ENCODE data around the gene TDRKH. TPM values are rescaled to one million over a fixed set of nuclear protein-coding genes. Genes with fewer than 3 reads are reported as not detected.
"Not testable (repeated sequence)": the region's sequence is repeated elsewhere in the genome, so short reads cannot be mapped to it uniquely, and the experiment has no call there.

The TDRKH gene
- total RNA-seq, 2 experiments from 2014 or later, result 14.6 to 16.4 TPM

GRCh38 chr1:151801310-151801820 is 11.1 kb upstream of the TDRKH start:
- ATAC-seq, result no peak
- no peak overlapping the region for H3K27ac Mint-ChIP-seq
- no peaks in the 10 kb centered on the region for H3K9me3 Mint-ChIP-seq (ENCODE audit: insufficient read depth)
- POLR2A ChIA-PET, result interaction anchor here (0.6 kb wide), 1 partner anchor 104 kb away, joined by 3 read pairs; no protein-coding TSS in a partner anchor
- H3K4me3 Mint-ChIP-seq, result no peak overlapping the region
- peaks cover 6% of the 10 kb centered on the region for H3K4me1 Mint-ChIP-seq (ENCODE audit: low read depth)
- H3K36me3 Mint-ChIP-seq (ENCODE audit: low read depth), result no peaks in the 10 kb centered on the region
- CTCF ChIA-PET, result no interaction called here
- DNase-seq, result no peak
- H3K27me3 Mint-ChIP-seq (ENCODE audit: low read depth), result peaks cover 7% of the 10 kb centered on the region

- DNase-seq, result no peak
- ChIA-PET CTCF (interaction anchor here (2.3 kb wide), 1 partner anchor 36 kb away, joined by 9 read pairs; no protein-coding TSS in a partner anchor), POLR2A (no interaction called here)
- Mint-ChIP-seq H3K4me3 (no peak overlapping the region), H3K9me3 (ENCODE audit: insufficient read depth) (no peaks in the 10 kb centered on the region), H3K27ac (no peak overlapping the region), H3K4me1 (ENCODE audit: low read depth) (peaks cover 6% of the 10 kb centered on the region), H3K36me3 (ENCODE audit: low read depth) (no peaks in the 10 kb centered on the region), H3K27me3 (ENCODE audit: low read depth) (peaks cover 6% of the 10 kb centered on the region)
- no peak for ATAC-seq
These were observed 10.5 kb upstream of the TDRKH start for GRCh38 chr1:151800830-151801229.

GRCh38 chr1:151799179-151800022 is 9.1 kb upstream of the TDRKH start:
- CTCF ChIA-PET, result interaction anchor here (1.2 to 2.3 kb wide), 2 partner anchors 10 to 37 kb away, joined by 4 to 9 read pairs; partner anchors contain the start of gene TDRKH
- ATAC-seq, result no peak

GRCh38 chr1:151798571-151798970 is 8.3 kb upstream of the TDRKH start:
- no peaks in the 10 kb centered on the region for H3K9me3 Mint-ChIP-seq (ENCODE audit: insufficient read depth)
- CTCF ChIA-PET, result interaction anchor here (1.2 kb wide), 1 partner anchor 9 kb away, joined by 4 read pairs; the partner anchor contains the start of gene TDRKH
- H3K4me3 Mint-ChIP-seq, result no peak overlapping the region
- peaks cover 6% of the 10 kb centered on the region for H3K4me1 Mint-ChIP-seq (ENCODE audit: low read depth)
- no peak for ATAC-seq
- H3K27ac Mint-ChIP-seq, result no peak overlapping the region
- no peak for DNase-seq
- no peaks in the 10 kb centered on the region for H3K36me3 Mint-ChIP-seq (ENCODE audit: low read depth)
- peaks cover 6% of the 10 kb centered on the region for H3K27me3 Mint-ChIP-seq (ENCODE audit: low read depth)
- POLR2A ChIA-PET, result no interaction called here

More at GRCh38 chr1:151799179-151800022, 9.1 kb upstream of the TDRKH start:
- no peak overlapping the region for H3K4me3 Mint-ChIP-seq
- H3K9me3 Mint-ChIP-seq (ENCODE audit: insufficient read depth), result no peaks in the 10 kb centered on the region
- POLR2A ChIA-PET, result no interaction called here
- peaks cover 6% of the 10 kb centered on the region for H3K4me1 Mint-ChIP-seq (ENCODE audit: low read depth)
- DNase-seq, result no peak
- H3K27me3 Mint-ChIP-seq (ENCODE audit: low read depth), result peaks cover 6% of the 10 kb centered on the region
- no peaks in the 10 kb centered on the region for H3K36me3 Mint-ChIP-seq (ENCODE audit: low read depth)
- no peak overlapping the region for H3K27ac Mint-ChIP-seq

GRCh38 chr1:151790940-151791651 is 796 bp upstream of the TDRKH start:
- peak; percentile 6 for ATAC-seq
- peak overlapping the region; percentile 94 for H3K4me3 Mint-ChIP-seq

GRCh38 chr1:151787689-151788088 is 2.6 kb downstream of the TDRKH start:
- Mint-ChIP-seq H3K27ac (no peak overlapping the region), H3K36me3 (ENCODE audit: low read depth) (peaks cover 2% of the 10 kb centered on the region), H3K4me1 (ENCODE audit: low read depth) (peaks cover 27% of the 10 kb centered on the region), H3K4me3 (no peak overlapping the region), H3K27me3 (ENCODE audit: low read depth) (no peaks in the 10 kb centered on the region), H3K9me3 (ENCODE audit: insufficient read depth) (no peaks in the 10 kb centered on the region)
- DNase-seq, result no peak
- ChIA-PET POLR2A (interaction anchor here (0.7 kb wide), 1 partner anchor 1201 kb away, joined by 5 read pairs; no protein-coding TSS in a partner anchor), CTCF (interaction anchor here (1.2 kb wide), 1 partner anchor 24 kb away, joined by 3 read pairs; the partner anchor contains the start of gene MRPL9)
- ATAC-seq, result no peak

More at GRCh38 chr1:151790940-151791651, 796 bp upstream of the TDRKH start:
- CTCF ChIA-PET, result interaction anchor here (2.0 kb wide), 1 partner anchor 197 kb away, joined by 5 read pairs; no protein-coding TSS in a partner anchor
- H3K27ac Mint-ChIP-seq, result peak overlapping the region; percentile 89
- no peaks in the 10 kb centered on the region for H3K9me3 Mint-ChIP-seq (ENCODE audit: insufficient read depth)
- peaks cover 3% of the 10 kb centered on the region for H3K36me3 Mint-ChIP-seq (ENCODE audit: low read depth)
- peaks cover 27% of the 10 kb centered on the region for H3K4me1 Mint-ChIP-seq (ENCODE audit: low read depth)
- no peaks in the 10 kb centered on the region for H3K27me3 Mint-ChIP-seq (ENCODE audit: low read depth)
- no peak for DNase-seq
- POLR2A ChIA-PET, result interaction anchor here (0.6 to 2.5 kb wide), 2 partner anchors 12 to 28 kb away, joined by 3 to 15 read pairs; partner anchors contain the start of gene MRPL9

GRCh38 chr1:151783796-151784195 is 6.5 kb downstream of the TDRKH start:
- POLR2A ChIA-PET, result no interaction called here
- peaks cover 4% of the 10 kb centered on the region for H3K4me1 Mint-ChIP-seq (ENCODE audit: low read depth)
- H3K9me3 Mint-ChIP-seq (ENCODE audit: insufficient read depth), result no peaks in the 10 kb centered on the region
- CTCF ChIA-PET, result interaction anchor here (0.8 kb wide), 1 partner anchor 249 kb away, joined by 3 read pairs; no protein-coding TSS in a partner anchor
- H3K27ac Mint-ChIP-seq, result no peak overlapping the region
- peaks cover 4% of the 10 kb centered on the region for H3K36me3 Mint-ChIP-seq (ENCODE audit: low read depth)
- ATAC-seq (no peak), DNase-seq (no peak)
- no peak overlapping the region for H3K4me3 Mint-ChIP-seq
- H3K27me3 Mint-ChIP-seq (ENCODE audit: low read depth), result no peaks in the 10 kb centered on the region

GRCh38 chr1:151782741-151783140 is 7.6 kb downstream of the TDRKH start:
- H3K9me3 Mint-ChIP-seq (ENCODE audit: insufficient read depth), result no peaks in the 10 kb centered on the region
- CTCF ChIA-PET, result interaction anchor here (0.8 kb wide), 1 partner anchor 248 kb away, joined by 3 read pairs; no protein-coding TSS in a partner anchor

GRCh38 chr1:151782026-151782425 is 8.3 kb downstream of the TDRKH start:
- ATAC-seq; H3K36me3 Mint-ChIP-seq (ENCODE audit: low read depth); H3K9me3 Mint-ChIP-seq (ENCODE audit: insufficient read depth); DNase-seq; H3K4me1 Mint-ChIP-seq (ENCODE audit: low read depth); H3K27me3 Mint-ChIP-seq (ENCODE audit: low read depth); H3K4me3 Mint-ChIP-seq; H3K27ac Mint-ChIP-seq; CTCF ChIA-PET: not testable (repeated sequence)
- POLR2A ChIA-PET, result interaction anchor here (0.6 kb wide), 1 partner anchor 123 kb away, joined by 6 read pairs; no protein-coding TSS in a partner anchor

More at GRCh38 chr1:151782741-151783140, 7.6 kb downstream of the TDRKH start:
- H3K4me1 Mint-ChIP-seq (ENCODE audit: low read depth), result peaks cover 2% of the 10 kb centered on the region
- no peaks in the 10 kb centered on the region for H3K27me3 Mint-ChIP-seq (ENCODE audit: low read depth)
- H3K4me3 Mint-ChIP-seq, result no peak overlapping the region
- ATAC-seq (no peak), DNase-seq (no peak)
- POLR2A ChIA-PET, result no interaction called here
- H3K27ac Mint-ChIP-seq, result no peak overlapping the region
- peaks cover 9% of the 10 kb centered on the region for H3K36me3 Mint-ChIP-seq (ENCODE audit: low read depth)

GRCh38 chr1:151780736-151781135 is 9.6 kb downstream of the TDRKH start:
- POLR2A ChIA-PET; CTCF ChIA-PET; H3K9me3 Mint-ChIP-seq (ENCODE audit: insufficient read depth); H3K36me3 Mint-ChIP-seq (ENCODE audit: low read depth); DNase-seq; H3K4me3 Mint-ChIP-seq; H3K4me1 Mint-ChIP-seq (ENCODE audit: low read depth); H3K27ac Mint-ChIP-seq; H3K27me3 Mint-ChIP-seq (ENCODE audit: low read depth); ATAC-seq: not testable (repeated sequence)

GRCh38 chr1:151779852-151780251 is 10.4 kb downstream of the TDRKH start:
- H3K9me3 Mint-ChIP-seq (ENCODE audit: insufficient read depth), result no peaks in the 10 kb centered on the region
- no peak overlapping the region for H3K4me3 Mint-ChIP-seq
- CTCF ChIA-PET, result no interaction called here
- no peaks in the 10 kb centered on the region for H3K27me3 Mint-ChIP-seq (ENCODE audit: low read depth)
- no peak overlapping the region for H3K27ac Mint-ChIP-seq
- H3K4me1 Mint-ChIP-seq (ENCODE audit: low read depth), result peaks cover 2% of the 10 kb centered on the region
- ATAC-seq, result no peak
- no peak for DNase-seq
- POLR2A ChIA-PET, result no interaction called here
- peaks cover 9% of the 10 kb centered on the region for H3K36me3 Mint-ChIP-seq (ENCODE audit: low read depth)

All from activated CD8-positive, alpha-beta T cell treated with anti-CD3 and anti-CD28 coated beads, Interleukin-2, amount 10 ng/mL, durations not matched to agents 7 days and 5 days (primary cell).